H1 (cell line): ENCODE data around the gene C1QTNF7. TPM values are rescaled to one million over a fixed set of nuclear protein-coding genes. Genes with fewer than 3 reads are reported as not detected.

ENCODE experiments used
- CTCF ChIA-PET: fragments of 300-600 bp; sonication (Branson Sonifier 250); formaldehyde crosslinking; loops from one replicate; lab custom pipeline; 2021; ENCODE audit not compliant: partially characterized antibody; lab: Charles Lee
- POLR2A ChIA-PET: fragments of 300-600 bp; sonication (Branson Sonifier 250); formaldehyde crosslinking; loops from one replicate; lab custom pipeline; 2021; ENCODE audit warnings: inconsistent platforms; ENCODE audit not compliant: partially characterized antibody; lab: Charles Lee
- DNase-seq, 2 experiments: peaks; one replicate each; pipeline versions ENCODE4 v3.0.0 to v3.0.0-alpha.2; 2010 to 2022; ENCODE audit warnings: low spot score in 2 of 2, low read depth in 1 of 2, mixed read lengths in 1 of 2
- FAIRE-seq: peaks from 2 replicates; lab custom pipeline; 2011; peaks lifted over from hg19 to GRCh38; lab: Jason Lieb, UNC
- H2AFZ ChIP-seq: 2 replicates; pipeline ENCODE4 v1.8.1; 2012; ENCODE audit warnings: low read length, inconsistent platforms
- H2AK5ac ChIP-seq: 2 replicates; pipeline ENCODE4 v1.6.1; 2013; ENCODE audit warnings: low read depth, low read length
- H2BK120ac ChIP-seq: replicated peaks from 2 replicates; pipeline ENCODE3; 2013; ENCODE audit warnings: low read depth, low read length, inconsistent platforms
- H2BK12ac ChIP-seq: 2 replicates; pipeline ENCODE4 v1.6.1; 2013; ENCODE audit warnings: low read depth, low read length
- H2BK15ac ChIP-seq: 2 replicates; pipeline ENCODE4 v1.6.1; 2013; ENCODE audit warnings: low read length
- H2BK20ac ChIP-seq: 2 replicates; pipeline ENCODE4 v1.6.1; 2013; ENCODE audit warnings: low read length
- H2BK5ac ChIP-seq: 2 replicates; pipeline ENCODE4 v1.6.1; 2013; ENCODE audit warnings: low read depth, low read length
- H3K14ac ChIP-seq: 2 replicates; pipeline ENCODE4 v1.6.1; 2013; ENCODE audit warnings: inconsistent platforms; ENCODE audit not compliant: insufficient read length
- H3K18ac ChIP-seq: 2 replicates; pipeline ENCODE4 v1.6.1; 2013; ENCODE audit warnings: low read length; ENCODE audit errors: extremely low read depth
- H3K23ac ChIP-seq: 2 replicates; pipeline ENCODE4 v1.6.1; 2013; ENCODE audit warnings: inconsistent platforms; ENCODE audit not compliant: insufficient read length
- H3K23me2 ChIP-seq: 2 replicates; pipeline ENCODE4 v1.6.1; 2013; ENCODE audit warnings: low read depth, low read length
- H3K27ac ChIP-seq: 2 replicates; pipeline ENCODE4 v1.6.1; 2011; ENCODE audit warnings: low read depth, low read length, inconsistent platforms
- H3K27me3 ChIP-seq, 4 experiments: replicated peaks in 1 of 4; 1 replicate in 1 of 4; 2 replicates in 3 of 4; pipeline versions ENCODE4 v1.6.1 to v1.8.1; 2011 to 2013; ENCODE audit warnings: low read length in 3 of 4, mild to moderate bottlenecking in 3 of 4, inconsistent platforms in 2 of 4, mixed read lengths in 2 of 4, moderate library complexity in 1 of 4; ENCODE audit not compliant: control insufficient read depth in 3 of 4, insufficient read depth in 3 of 4; ENCODE audit errors: extremely low read depth in 1 of 4
- H3K36me3 ChIP-seq, 4 experiments: 2 replicates each; pipeline versions ENCODE4 v1.6.1 to v1.8.1; 2011 to 2013; ENCODE audit warnings: mild to moderate bottlenecking in 4 of 4, low read length in 3 of 4, moderate library complexity in 2 of 4, control low read depth in 1 of 4, inconsistent platforms in 1 of 4; ENCODE audit not compliant: insufficient read depth in 4 of 4, control insufficient read depth in 2 of 4
- H3K4ac ChIP-seq: replicated peaks from 2 replicates; pipeline ENCODE3; 2013; ENCODE audit warnings: low read length, low read depth, mixed read lengths, inconsistent platforms; ENCODE audit not compliant: insufficient read length
- H3K4me1 ChIP-seq, 4 experiments: replicated peaks in 1 of 4; 1 replicate in 1 of 4; 2 replicates in 3 of 4; pipeline versions ENCODE4 v1.6.1 to v1.8.1; 2011 to 2013; ENCODE audit warnings: low read length in 3 of 4, inconsistent platforms in 2 of 4, mixed read lengths in 1 of 4; ENCODE audit not compliant: insufficient read depth in 4 of 4, control insufficient read depth in 3 of 4
- H3K4me2 ChIP-seq, 2 experiments: 2 replicates each; pipeline versions ENCODE4 v1.6.1 to v1.8.1; 2011 to 2013; ENCODE audit warnings: low read depth in 2 of 2, low read length in 2 of 2, control low read depth in 1 of 2, inconsistent platforms in 1 of 2, mild to moderate bottlenecking in 1 of 2; ENCODE audit not compliant: insufficient read depth in 1 of 2
- H3K4me3 ChIP-seq, 4 experiments: fragments of 200-600, 300-600 bp in 1 of 4; sonication (generic), shearing (Covaris generic), sonication (Bioruptor Twin) in 1 of 4; 2 replicates each; pipeline versions ENCODE4 v1.5.1 to v1.8.1; 2011 to 2016; ENCODE audit warnings: low read length in 4 of 4, low read depth in 3 of 4, control low read depth in 2 of 4, inconsistent platforms in 2 of 4, mild to moderate bottlenecking in 2 of 4, mixed read lengths in 1 of 4, moderate library complexity in 1 of 4; ENCODE audit not compliant: insufficient read depth in 2 of 4; ENCODE audit errors: extremely low read depth in 1 of 4
- H3K56ac ChIP-seq: replicated peaks from 2 replicates; pipeline ENCODE3; 2013; ENCODE audit warnings: low read depth, mild to moderate bottlenecking, mixed read lengths, low read length, inconsistent platforms; ENCODE audit not compliant: insufficient read length
- H3K79me1 ChIP-seq: 2 replicates; pipeline ENCODE4 v1.6.1; 2013; ENCODE audit warnings: low read depth, low read length, control low read depth
- H3K79me2 ChIP-seq, 2 experiments: 2 replicates each; pipeline versions ENCODE4 v1.6.1 to v1.8.1; 2012 to 2013; ENCODE audit warnings: low read length in 2 of 2, mild to moderate bottlenecking in 2 of 2, inconsistent platforms in 1 of 2; ENCODE audit not compliant: insufficient read depth in 2 of 2, control insufficient read depth in 1 of 2
- H3K9ac ChIP-seq, 4 experiments: replicated peaks in 1 of 4; 1 replicate in 1 of 4; 2 replicates in 3 of 4; pipeline versions ENCODE4 v1.6.1 to v1.8.1; 2011 to 2013; ENCODE audit warnings: low read depth in 3 of 4, low read length in 3 of 4, control low read depth in 2 of 4, mild to moderate bottlenecking in 2 of 4, moderate library complexity in 2 of 4, inconsistent platforms in 1 of 4; ENCODE audit errors: extremely low read depth in 1 of 4
- H3K9me3 ChIP-seq, 2 experiments: 2 replicates each; pipeline versions ENCODE4 v1.6.1 to v1.8.1; 2012 to 2013; ENCODE audit warnings: mild to moderate bottlenecking in 2 of 2, moderate library complexity in 2 of 2, control low read depth in 1 of 2, inconsistent platforms in 1 of 2, low read depth in 1 of 2, low read length in 1 of 2, mixed read lengths in 1 of 2; ENCODE audit not compliant: insufficient read depth in 2 of 2
- H4K20me1 ChIP-seq, 2 experiments: replicated peaks in 1 of 2; 2 replicates each; pipeline versions ENCODE3 to v1.8.1; 2011 to 2013; ENCODE audit warnings: inconsistent platforms in 2 of 2, low read length in 2 of 2, mild to moderate bottlenecking in 1 of 2; ENCODE audit not compliant: insufficient read depth in 2 of 2, control insufficient read depth in 1 of 2
- H4K5ac ChIP-seq: 2 replicates; pipeline ENCODE4 v1.6.1; 2013; ENCODE audit warnings: low read length, low read depth, mixed read lengths, inconsistent platforms; ENCODE audit not compliant: insufficient read length
- H4K8ac ChIP-seq: 2 replicates; pipeline ENCODE4 v1.8.0; 2013; ENCODE audit warnings: mild to moderate bottlenecking, moderate library complexity, low read length, inconsistent platforms; ENCODE audit not compliant: insufficient read depth; ENCODE audit errors: extremely low read depth
- H4K91ac ChIP-seq: replicated peaks from 2 replicates; pipeline ENCODE3; 2013; ENCODE audit warnings: low read length, mixed read lengths, inconsistent platforms; ENCODE audit not compliant: insufficient read length
- CBX5 ChIP-seq: fragments of 300-800, 300-1000 bp; sonication (generic); IDR thresholded peaks from 2 replicates; pipeline ENCODE4 v1.7.1; 2016; ENCODE audit warnings: antibody characterized with exemption, low read length, low read depth
- CHD2 ChIP-seq: IDR thresholded peaks from 2 replicates; pipeline ENCODE4 v1.6.1; 2012; ENCODE audit warnings: low read length, improper control_type of control experiment
- EGR1 ChIP-seq: IDR thresholded peaks from 2 replicates; pipeline ENCODE4 v1.6.1; 2011; ENCODE audit warnings: low read depth, low read length, borderline replicate concordance
- GTF2F1 ChIP-seq: IDR thresholded peaks from 2 replicates; pipeline ENCODE4 v1.6.1; 2012; ENCODE audit warnings: low read depth, low read length, improper control_type of control experiment, borderline replicate concordance
- HDAC2 ChIP-seq, 2 experiments: fragments of 300-600 bp in 1 of 2; sonication (generic) in 1 of 2; IDR thresholded peaks; 2 replicates each; pipeline ENCODE4 v1.6.1; 2011 to 2012; ENCODE audit warnings: low read depth in 2 of 2, low read length in 2 of 2, mild to moderate bottlenecking in 2 of 2, moderate library complexity in 2 of 2, borderline replicate concordance in 1 of 2, inconsistent platforms in 1 of 2
- NANOG ChIP-seq: IDR thresholded peaks from 2 replicates; pipeline ENCODE4 v1.6.1; 2011; ENCODE audit warnings: low read length, low read depth, mild to moderate bottlenecking, inconsistent platforms; ENCODE audit not compliant: insufficient read depth, poor library complexity, severe bottlenecking
- POLR2AphosphoS5 ChIP-seq: IDR thresholded peaks from 2 replicates; pipeline ENCODE4 v1.6.1; 2011; ENCODE audit warnings: low read depth, low read length
- RFX5 ChIP-seq: IDR thresholded peaks from 2 replicates; pipeline ENCODE4 v1.6.1; 2011; ENCODE audit warnings: low read depth, low read length, improper control_type of control experiment, borderline replicate concordance
- SP1 ChIP-seq: IDR thresholded peaks from 2 replicates; pipeline ENCODE4 v1.6.1; 2011; ENCODE audit warnings: low read depth, low read length
- SUZ12 ChIP-seq: fragments of 200-600 bp; sonication (generic); IDR thresholded peaks from 2 replicates; pipeline ENCODE4 v1.6.1; 2012; ENCODE audit warnings: mild to moderate bottlenecking, inconsistent platforms, low read length, moderate library complexity, mixed read lengths
- TCF12 ChIP-seq: IDR thresholded peaks from 2 replicates; pipeline ENCODE4 v1.6.1; 2011; ENCODE audit warnings: low read depth, mild to moderate bottlenecking, low read length
- TEAD4 ChIP-seq: IDR thresholded peaks from 2 replicates; pipeline ENCODE4 v1.6.1; 2012; ENCODE audit warnings: low read depth, low read length, inconsistent platforms, mixed read lengths
- WGBS, 2 experiments: shearing (Covaris generic) in 1 of 2; methylation state at CpG; one replicate each; pipeline versions ENCODE4 v1.1.6 to v1.1.7; 2013 to 2015; ENCODE audit warnings: low lambda C conversion rate in 2 of 2, mixed read lengths in 2 of 2, inconsistent platforms in 1 of 2, low coverage in 1 of 2, missing lambda C conversion rate in 1 of 2; ENCODE audit not compliant: insufficient replicate concordance in 2 of 2, insufficient coverage in 1 of 2, insufficient read length in 1 of 2; ENCODE audit errors: extremely low coverage in 1 of 2, missing lambda C conversion rate in 1 of 2; 5-methylcytosine and 5-hydroxymethylcytosine counted together
- polyA plus RNA-seq, 7 experiments: library from polyadenylated mRNA; depleted of rRNA in 3 of 7; stranded (reverse) in 5 of 7; unstranded in 2 of 7; fragments of >200 nt in 5 of 7; fragments of 200-250 nt in 2 of 7; gene quantifications; 1 replicate in 5 of 7; 2 replicates in 1 of 7; 4 replicates in 1 of 7; pipeline versions ENCODE4 v1.2.1 to v1.2.3, GENCODE V29; 2011 to 2013; ENCODE audit warnings: missing spikeins in 2 of 7, mixed read lengths in 2 of 7
- total RNA-seq: library from RNA; stranded (reverse); fragmentation: NEBNext Ultra II Directional; extraction: Animal tissue kit (Norgen Biotek cat#: 25700); gene quantifications from 2 replicates; pipeline ENCODE4 v1.2.1, GENCODE V29; 2021

The C1QTNF7 gene
- total and polyA plus RNA-seq, 2 of the 8 experiments (the other 6 are each of a cell fraction or from before 2014, with no cell fraction given): not detected

DNA sequence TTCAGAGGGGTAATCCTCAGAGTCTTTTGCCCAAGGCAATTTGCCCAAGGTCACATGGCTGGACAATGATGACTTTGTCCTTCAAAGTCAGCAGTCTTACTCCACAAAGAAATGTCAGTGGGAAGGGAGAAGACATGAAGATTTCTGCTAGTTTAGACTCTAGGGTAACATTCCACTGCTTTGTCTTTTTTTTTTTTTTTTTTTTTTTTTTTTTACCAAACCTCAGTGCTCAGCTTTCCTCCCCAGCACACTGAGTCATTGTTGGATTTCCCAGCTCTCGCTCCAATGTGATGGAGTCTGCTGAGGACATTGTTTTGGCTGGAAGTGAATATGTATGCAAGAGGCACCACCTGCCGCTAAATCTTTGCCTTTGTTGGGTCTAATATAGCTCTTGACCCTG is 7.2 kb upstream of the C1QTNF7 start:
- no peak overlapping the region for H3K4me2 ChIP-seq
- H2AFZ ChIP-seq: no peak overlapping the region
- no peak overlapping the region for H3K4ac ChIP-seq
- H3K79me2 ChIP-seq: no peaks in the 10 kb centered on the region
- H3K4me1 ChIP-seq: 0 out of 7 replicates have a peak, but pooled peaks cover 0 to 2% (median 0%) of the 10 kb centered on the region in 4 experiments
- TF ChIP-seq POLR2AphosphoS5 (no peak), HDAC2 (IDR thresholded peaks at IDR 0.05; ENCODE audit: borderline replicate concordance in 1 of 2, low read depth in 2 of 2, low read length in 2 of 2) (no peak), SP1 (no peak), CHD2 (no peak), TCF12 (no peak), TEAD4 (no peak), RFX5 (no peak), NANOG (no peak), GTF2F1 (no peak), SUZ12 (no peak), EGR1 (no peak), CBX5 (no peak)
- no peak overlapping the region for H3K56ac ChIP-seq
- H3K14ac ChIP-seq: no peak overlapping the region
- no peaks in the 10 kb centered on the region for H3K23me2 ChIP-seq
- no peaks in the 10 kb centered on the region for H3K36me3 ChIP-seq
- CTCF ChIA-PET: interaction anchor here (0.8 to 1.2 kb wide), 2 partner anchors 37 to 1767 kb away, joined by 3 to 5 read pairs; no protein-coding TSS in a partner anchor
- no peak overlapping the region for H2BK20ac ChIP-seq
- H2BK120ac ChIP-seq: no peak overlapping the region
- H4K8ac ChIP-seq: no peak overlapping the region
- H2BK15ac ChIP-seq: no peak overlapping the region
- no peak overlapping the region for H4K91ac ChIP-seq
- POLR2A ChIA-PET: no interaction called here
- no peak overlapping the region for H4K5ac ChIP-seq
- H3K9ac ChIP-seq: no peak overlapping the region
- no peak overlapping the region for H2BK12ac ChIP-seq
- H3K9me3 ChIP-seq: no peaks in the 10 kb centered on the region
- no peaks in the 10 kb centered on the region for H4K20me1 ChIP-seq
- DNase-seq (no peak), FAIRE-seq (no peak)
- H2BK5ac ChIP-seq: no peak overlapping the region
- no peak overlapping the region for H3K4me3 ChIP-seq
- no peaks in the 10 kb centered on the region for H3K79me1 ChIP-seq
- H3K23ac ChIP-seq: no peak overlapping the region
- no peak overlapping the region for H2AK5ac ChIP-seq
- no peak overlapping the region for H3K27ac ChIP-seq
- WGBS, 2 experiments: 73% methylated on average over 2 of the region's 2 CpGs; no CpG with 5 or more reads in 1 of the 2 experiments
- H3K18ac ChIP-seq: no peak overlapping the region
- no peaks in the 10 kb centered on the region for H3K27me3 ChIP-seq
